Dedifferentiated amniotic fluid mesenchymal stem cell (primary cell): Measurements from ENCODE around the gene CASQ2.

Source experiments
- DNase-seq: peaks from one replicate; pipeline ENCODE4 v3.0.0-alpha.2; 2016; ENCODE audit errors: extremely low spot score

The CASQ2 gene

GRCh38 chr1:115768549-115768948, at the start of gene CASQ2:
TSS of gene CASQ2 (minus strand) at chr1:115768714. CDS start at chr1:115768541, 173 bp downstream.
- no peak for DNase-seq

GRCh38 chr1:115815694-115816093, 47.2 kb upstream of the CASQ2 start:
- DNase-seq: no peak

- no peak for DNase-seq
Measured at GRCh38 chr1:115814685-115815398, 46.3 kb upstream of the CASQ2 start.

- no peak for DNase-seq
Measured at GRCh38 chr1:115813727-115814126, 45.2 kb upstream of the CASQ2 start.

- no peak for DNase-seq
Measured at GRCh38 chr1:115811140-115811828, 42.8 kb upstream of the CASQ2 start.

- DNase-seq: no peak
Measured at GRCh38 chr1:115810609-115811008, 42.1 kb upstream of the CASQ2 start.

GRCh38 chr1:115809847-115810246, 41.3 kb upstream of the CASQ2 start:
- DNase-seq: no peak

GRCh38 chr1:115809076-115809475, 40.6 kb upstream of the CASQ2 start:
- no peak for DNase-seq

- DNase-seq: peak; percentile 83
Measured at GRCh38 chr1:115807723-115808122, 39.2 kb upstream of the CASQ2 start.

GRCh38 chr1:115805597-115805996, 37.1 kb upstream of the CASQ2 start:
- DNase-seq: no peak

GRCh38 chr1:115802416-115802815, 33.9 kb upstream of the CASQ2 start:
- no peak for DNase-seq

- DNase-seq: no peak
Measured at GRCh38 chr1:115797486-115797885, 29.0 kb upstream of the CASQ2 start.

- no peak for DNase-seq
Measured at GRCh38 chr1:115796897-115797296, 28.4 kb upstream of the CASQ2 start.

GRCh38 chr1:115796036-115796435, 27.5 kb upstream of the CASQ2 start:
- no peak for DNase-seq

- no peak for DNase-seq
Measured at GRCh38 chr1:115794976-115795639, 26.6 kb upstream of the CASQ2 start.

GRCh38 chr1:115793162-115793561, 24.6 kb upstream of the CASQ2 start:
- DNase-seq: no peak

GRCh38 chr1:115791816-115792215, 23.3 kb upstream of the CASQ2 start:
- no peak for DNase-seq

GRCh38 chr1:115790846-115791245, 22.3 kb upstream of the CASQ2 start:
- no peak for DNase-seq

GRCh38 chr1:115790356-115790755, 21.8 kb upstream of the CASQ2 start:
- no peak for DNase-seq

- no peak for DNase-seq
Measured at GRCh38 chr1:115783311-115783710, 14.8 kb upstream of the CASQ2 start.

GRCh38 chr1:115782571-115783281, 14.2 kb upstream of the CASQ2 start:
- DNase-seq: peak; percentile 94

- no peak for DNase-seq
Measured at GRCh38 chr1:115781851-115782250, 13.3 kb upstream of the CASQ2 start.
